PC-3 (cell line): ENCODE data around the gene SMPD4.
"Not testable (repeated sequence)": the region's sequence is repeated elsewhere in the genome, so short reads cannot be mapped to it uniquely, and the experiment has no call there.

ENCODE experiments used
- CTCF ChIP-seq: fragments of 300-600 bp; sonication (generic); conservative IDR thresholded peaks from 2 replicates; pipeline ENCODE4 v1.5.1; 2017; ENCODE audit warnings: antibody characterized with exemption, low read depth, mild to moderate bottlenecking, low read length
- EZH2 ChIP-seq: fragments of 300-600 bp; sonication (generic); IDR thresholded peaks from one replicate; pipeline ENCODE4 v1.6.1; 2017; ENCODE audit warnings: antibody characterized with exemption, mild to moderate bottlenecking, low read length; ENCODE audit not compliant: unreplicated experiment
- EZH2phosphoT487 ChIP-seq: fragments of 300-600 bp; sonication (generic); IDR thresholded peaks from 2 replicates; pipeline ENCODE4 v1.6.1; 2018; ENCODE audit warnings: mild to moderate bottlenecking, antibody characterized with exemption, low read length, borderline replicate concordance

DNA sequence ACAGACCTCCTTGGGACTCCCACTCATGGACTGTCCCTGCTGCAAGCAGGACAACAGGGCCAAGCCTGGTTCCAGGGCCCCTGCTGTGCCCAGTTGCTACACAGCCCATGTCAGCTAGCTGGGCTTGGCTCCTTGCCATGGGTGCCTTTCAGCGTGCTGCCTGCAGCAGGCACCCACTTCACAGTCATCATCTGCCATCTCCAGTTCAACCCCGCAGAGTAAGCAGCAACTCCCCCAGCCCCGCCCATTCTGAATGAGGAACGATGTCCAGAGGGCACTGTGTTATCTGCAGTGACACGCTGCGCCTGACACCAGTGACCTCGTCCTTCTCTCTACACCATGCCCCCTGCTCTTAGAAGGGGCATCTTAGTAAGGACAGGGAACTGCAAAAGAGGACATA, 21.1 kb upstream of the SMPD4 start:
- not testable (repeated sequence) for TF ChIP-seq CTCF, EZH2phosphoT487, EZH2
